SK-N-MC (cell line): Measurements from ENCODE around the gene DPEP2.

Experiments used
- EZH2 ChIP-seq: fragments of 200-600 bp; sonication (generic); IDR thresholded peaks from one replicate; pipeline ENCODE4 v1.6.1; 2017; ENCODE audit warnings: antibody characterized with exemption
- POLR2AphosphoS5 ChIP-seq: IDR thresholded peaks from 2 replicates; pipeline ENCODE4 v1.6.1; 2012; ENCODE audit warnings: mild to moderate bottlenecking, low read depth, low read length, borderline replicate concordance

DNA sequence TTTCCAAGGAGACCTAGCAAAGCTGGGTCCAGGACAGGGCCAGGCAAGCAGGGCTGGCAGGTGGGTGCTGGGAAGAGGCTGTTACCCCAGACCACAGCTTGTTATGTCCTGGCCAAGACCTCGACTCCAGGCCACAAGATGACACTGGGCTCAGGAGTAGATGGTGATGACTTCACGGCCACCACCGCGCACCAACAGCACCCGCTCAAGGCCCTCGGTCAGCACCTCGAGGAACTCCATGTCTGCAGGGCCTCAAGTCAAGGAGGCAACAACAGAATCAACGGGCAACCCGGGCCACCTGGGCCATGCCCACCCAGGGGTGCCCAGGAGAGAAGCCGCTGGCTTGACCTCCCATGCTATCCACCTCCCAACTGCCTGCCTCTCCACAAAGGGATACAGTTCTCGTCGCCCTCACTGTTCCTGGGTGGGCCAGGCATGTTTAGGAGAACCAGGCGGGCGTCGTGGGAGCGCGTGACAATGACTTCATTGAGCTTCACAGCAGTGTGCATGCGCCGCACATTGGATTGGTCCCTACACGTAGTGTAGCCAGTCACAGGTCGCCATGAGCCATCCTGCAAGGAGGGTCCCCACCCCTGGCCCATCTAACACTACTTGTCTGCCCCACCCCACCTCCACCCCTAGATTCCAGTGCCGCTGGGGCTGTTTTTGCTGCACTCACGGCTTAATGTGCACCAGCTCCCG is 54.4 kb downstream of the DPEP2 start:
- TF ChIP-seq EZH2 (no peak), POLR2AphosphoS5 (no peak)
